K562 (cell line): Measurements from ENCODE around the gene LY6G6C. TPM values are rescaled to one million over a fixed set of nuclear protein-coding genes. Genes with fewer than 3 reads are reported as not detected.
A peak's percentile ranks its signal among the peaks of the same experiment; 100 is the strongest.

Experiments used
- CCNT2 ChIP-seq: IDR thresholded peaks from 2 replicates; pipeline ENCODE4 v1.6.1; 2011; ENCODE audit warnings: borderline replicate concordance, low read depth, mild to moderate bottlenecking, moderate library complexity, mixed read lengths, low read length; ENCODE audit not compliant: insufficient read length; ENCODE audit errors: extremely low read depth
- ESRRB ChIP-seq: fragments of 250-450 bp; sonication (Bioruptor Pico); IDR thresholded peaks from 2 replicates; pipeline ENCODE4 v1.5.0; 2020; ENCODE audit warnings: mild to moderate bottlenecking, moderate library complexity, borderline replicate concordance
- KDM2B ChIP-seq: fragments of 250-450 bp; sonication (Bioruptor Pico); IDR thresholded peaks from 2 replicates; pipeline ENCODE4 v1.8.0; 2021; ENCODE audit warnings: mild to moderate bottlenecking, moderate library complexity
- MAFK ChIP-seq: IDR thresholded peaks from 2 replicates; pipeline ENCODE4 v1.6.1; 2011; ENCODE audit warnings: low read length, improper control_type of control experiment
- MLX ChIP-seq, 2 experiments: fragments of 450-650 bp in 1 of 2; sonication (generic) in 1 of 2; formaldehyde crosslinking; conservative IDR thresholded peaks; 2 replicates each; pipeline versions ENCODE4 v1.4.0 to v1.8.1; 2020 to 2022; ENCODE audit warnings: mild to moderate bottlenecking in 1 of 2, missing genetic modification reagents in 1 of 2
- PBX2 ChIP-seq, 2 experiments: IDR thresholded peaks in 1 of 2; conservative IDR thresholded peaks in 1 of 2; 2 replicates each; pipeline ENCODE4 v1.6.1; 2016; ENCODE audit warnings: low read depth in 2 of 2, mild to moderate bottlenecking in 1 of 2, missing compliant biosample characterization in 1 of 2, missing genetic modification characterization in 1 of 2, moderate library complexity in 1 of 2
- PHF20 ChIP-seq: fragments of 450-650 bp; IDR thresholded peaks from 2 replicates; pipeline ENCODE4 v1.6.1; 2018; ENCODE audit not compliant: partially characterized antibody
- RBM22 ChIP-seq: fragments of 200-400 bp; formaldehyde crosslinking; IDR thresholded peaks from 2 replicates; pipeline ENCODE4 v1.6.1; 2018; ENCODE audit warnings: low read length, low read depth; ENCODE audit not compliant: poor library complexity, severe bottlenecking
- SMARCE1 ChIP-seq: fragments of 450-650 bp; IDR thresholded peaks from 2 replicates; pipeline ENCODE4 v1.7.1; 2016; ENCODE audit warnings: mild to moderate bottlenecking
- SUPT5H ChIP-seq: fragments of 450-650 bp; IDR thresholded peaks from 2 replicates; pipeline ENCODE4 v1.6.1; 2016
- TRIM24 ChIP-seq, 2 experiments: fragments of 450-650 bp; IDR thresholded peaks; 2 replicates each; pipeline ENCODE4 v1.6.1; 2016
- USF1 ChIP-seq: sonication (generic); formaldehyde crosslinking; IDR thresholded peaks from 2 replicates; pipeline ENCODE4 v1.9.0; 2022; ENCODE audit warnings: mild to moderate bottlenecking, missing genetic modification reagents
- ZBED1 ChIP-seq: IDR thresholded peaks from 2 replicates; pipeline ENCODE4 v1.6.1; 2014
- ZBTB8A ChIP-seq: fragments of 450-650 bp; IDR thresholded peaks from 2 replicates; pipeline ENCODE4 v1.6.1; 2018; ENCODE audit warnings: mild to moderate bottlenecking, moderate library complexity; ENCODE audit not compliant: partially characterized antibody
- ZNF133 ChIP-seq: fragments of 250-450 bp; sonication (Bioruptor Pico); IDR thresholded peaks from 2 replicates; pipeline ENCODE4 v1.4.0; 2020; ENCODE audit warnings: mild to moderate bottlenecking
- ZNF134 ChIP-seq: fragments of 250-450 bp; sonication (Bioruptor Pico); conservative IDR thresholded peaks from 2 replicates; pipeline ENCODE4 v1.4.0; 2020
- ZNF431 ChIP-seq: sonication (generic); formaldehyde crosslinking; IDR thresholded peaks from 2 replicates; pipeline ENCODE4 v1.8.0; 2022; ENCODE audit warnings: mild to moderate bottlenecking, missing genetic modification reagents
- ZNF511 ChIP-seq: sonication (generic); formaldehyde crosslinking; IDR thresholded peaks from 2 replicates; pipeline ENCODE4 v1.8.0; 2022; ENCODE audit warnings: mild to moderate bottlenecking, missing genetic modification reagents
- ZNF655 ChIP-seq: fragments of 250-450 bp; sonication (Bioruptor Pico); IDR thresholded peaks from 2 replicates; pipeline ENCODE4 v1.5.0; 2021
- polyA plus RNA-seq, 8 experiments: library from polyadenylated mRNA; depleted of rRNA in 4 of 8; stranded (reverse) in 5 of 8; unstranded in 3 of 8; fragments of >200 nt; fragmentation: Nextera tagmentation in 2 of 8; fragmentation: Illumina TruSeq in 1 of 8; extraction: Ambion mirVana in 2 of 8; extraction: Trizol in 1 of 8; gene quantifications; 2 replicates each; pipeline versions ENCODE4 v1.2.1 to v1.2.3, GENCODE V29; 2011 to 2014; ENCODE audit warnings: inconsistent platforms in 1 of 8, missing spikeins in 1 of 8
- total RNA-seq, 7 experiments: library from RNA; depleted of rRNA in 6 of 7; stranded (reverse); fragments of >200 nt in 6 of 7; fragmentation: Illumina TruSeq in 2 of 7; extraction: Trizol in 2 of 7; gene quantifications; 2 replicates each; pipeline versions ENCODE4 v1.2.1 to v1.2.3, GENCODE V29; 2011 to 2021; ENCODE audit warnings: low replicate concordance in 1 of 7

Gene LY6G6C
- total and polyA plus RNA-seq, 9 of the 15 experiments (the other 6 are each of a cell fraction or from before 2014, with no cell fraction given) = 0.06 to 0.20 TPM; not detected in 7

GRCh38 chr6:31727717-31728671, 6.4 kb upstream of the LY6G6C start (continued):
- no peak for TF ChIP-seq ZNF655 (CRISPR knock-in tag)
- TF ChIP-seq ZNF431 (CRISPR knock-in tag) = 0 out of 2 replicates have a peak, but pooled peaks have one; percentile 43
- peak; percentile 42; the same call in 1 of the 2 replicates for TF ChIP-seq USF1
- TF ChIP-seq PHF20 = no peak
- TF ChIP-seq ZNF511 (CRISPR knock-in tag) = no peak
- TF ChIP-seq CCNT2 = no peak
- no peak for TF ChIP-seq KDM2B
- peak; percentile 38; the same call in 1 of the 2 replicates for TF ChIP-seq SUPT5H
- no peak for TF ChIP-seq ESRRB
- TF ChIP-seq ZNF134 (CRISPR knock-in tag) = no peak
- TF ChIP-seq ZNF133 (CRISPR knock-in tag) = no peak
- no peak for TF ChIP-seq ZBTB8A
- TF ChIP-seq SMARCE1 = peak; percentile 6; the same call in 1 of the 2 replicates
- 0 out of 2 replicates have a peak, but pooled peaks have one; percentile 12 for TF ChIP-seq ZBED1
- no peak for TF ChIP-seq MAFK
- peak in 1 of 2 experiments; percentile 26; a peak in 1 of 4 replicates for TF ChIP-seq TRIM24 (IDR thresholded peaks at IDR 0.05)
- TF ChIP-seq MLX (CRISPR knock-in tag; conservative IDR thresholded peaks at IDR 0.05) = 0 out of 4 replicates have a peak, but pooled peaks of 1 of the 2 experiments have one; percentile 62
- TF ChIP-seq PBX2 (CRISPR knock-in tag; IDR thresholded peaks at IDR 0.05; ENCODE audit: low read depth) = no peak
- no peak; the same call in 1 of the 2 replicates for TF ChIP-seq PBX2 (tag; conservative IDR thresholded peaks at IDR 0.05; ENCODE audit: low read depth)
- peak; percentile 87 for TF ChIP-seq RBM22
